Effector memory CD4-positive, alpha-beta T cell (primary cell): ENCODE results near the gene ZNF524.

ENCODE experiments used
- DNase-seq, 3 donors: peaks; one replicate each; pipeline ENCODE4 v3.0.0-alpha.2; 2020
- H3K27ac ChIP-seq: 2 replicates; pipeline ENCODE4 v1.7.0; 2013; ENCODE audit warnings: mild to moderate bottlenecking, low read length, moderate library complexity; ENCODE audit not compliant: insufficient read depth, poor library complexity, severe bottlenecking
- H3K27me3 ChIP-seq: replicated peaks from 2 replicates; pipeline ENCODE4 v1.7.0; 2013; ENCODE audit warnings: mild to moderate bottlenecking, low read length; ENCODE audit not compliant: insufficient read depth, control insufficient read depth, poor library complexity, severe bottlenecking
- H3K36me3 ChIP-seq: 2 replicates; pipeline ENCODE4 v1.7.0; 2013; ENCODE audit warnings: mild to moderate bottlenecking, low read length, moderate library complexity; ENCODE audit not compliant: control insufficient read depth, insufficient read depth
- H3K4me1 ChIP-seq: 2 replicates; pipeline ENCODE4 v1.7.0; 2013; ENCODE audit warnings: low read length, mild to moderate bottlenecking; ENCODE audit not compliant: control insufficient read depth, insufficient read depth, poor library complexity, severe bottlenecking
- H3K4me3 ChIP-seq: 2 replicates; pipeline ENCODE4 v1.7.0; 2013; ENCODE audit warnings: low read length, low read depth, mild to moderate bottlenecking; ENCODE audit not compliant: insufficient read depth, poor library complexity, severe bottlenecking
- H3K9me3 ChIP-seq: 2 replicates; pipeline ENCODE4 v1.7.0; 2013; ENCODE audit warnings: mild to moderate bottlenecking, low read length, moderate library complexity; ENCODE audit not compliant: control insufficient read depth

ZNF524 gene

DNA sequence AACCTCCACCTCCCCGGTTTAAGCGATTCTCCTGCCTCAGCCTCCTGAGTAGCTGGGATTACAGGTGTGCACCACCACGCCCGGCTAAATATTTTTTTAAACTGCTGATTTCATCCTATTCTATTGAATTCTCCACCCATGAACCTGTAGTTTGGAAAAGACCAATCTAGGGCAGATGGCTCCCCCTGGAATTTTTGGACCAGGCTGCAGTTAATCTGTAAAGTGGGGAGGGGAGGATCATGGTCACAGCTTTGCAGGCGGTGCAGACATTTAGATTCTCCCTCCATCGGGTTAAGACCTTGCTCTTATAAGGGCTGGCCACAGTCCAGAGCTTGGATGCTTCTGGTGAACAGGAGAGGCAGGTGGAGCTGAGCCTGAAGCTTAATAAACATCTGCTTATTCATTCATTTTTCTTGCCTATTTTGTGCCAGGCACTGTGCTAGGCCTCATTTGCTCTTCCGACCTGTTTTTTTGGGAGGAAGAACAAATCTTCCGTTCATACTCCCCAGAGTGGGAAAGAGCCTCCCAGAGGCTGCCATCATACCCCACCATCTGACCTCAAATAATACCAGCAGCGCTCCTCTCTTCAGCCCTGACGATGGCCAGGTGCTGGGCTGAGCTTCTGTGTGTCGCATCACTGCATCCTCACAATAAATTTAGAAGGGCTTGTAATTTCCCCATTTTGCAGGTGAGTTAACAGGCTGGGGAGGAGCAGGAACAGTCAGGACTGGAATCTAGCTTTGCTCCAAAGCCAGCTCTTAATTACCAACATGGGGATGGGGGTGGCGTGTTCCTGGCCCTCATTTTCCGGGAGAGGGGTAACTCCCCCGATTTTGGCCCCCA lies 47.0 kb downstream of the ZNF524 start:
- peaks cover 33% of the 10 kb centered on the region for H3K4me1 ChIP-seq
- peak overlapping the region; percentile 57 for H3K27ac ChIP-seq
- no peaks in the 10 kb centered on the region for H3K9me3 ChIP-seq
- no peak for DNase-seq
- no peaks in the 10 kb centered on the region for H3K27me3 ChIP-seq
- H3K36me3 ChIP-seq, result peaks cover 9% of the 10 kb centered on the region
- peak overlapping the region; percentile 59 for H3K4me3 ChIP-seq

DNA sequence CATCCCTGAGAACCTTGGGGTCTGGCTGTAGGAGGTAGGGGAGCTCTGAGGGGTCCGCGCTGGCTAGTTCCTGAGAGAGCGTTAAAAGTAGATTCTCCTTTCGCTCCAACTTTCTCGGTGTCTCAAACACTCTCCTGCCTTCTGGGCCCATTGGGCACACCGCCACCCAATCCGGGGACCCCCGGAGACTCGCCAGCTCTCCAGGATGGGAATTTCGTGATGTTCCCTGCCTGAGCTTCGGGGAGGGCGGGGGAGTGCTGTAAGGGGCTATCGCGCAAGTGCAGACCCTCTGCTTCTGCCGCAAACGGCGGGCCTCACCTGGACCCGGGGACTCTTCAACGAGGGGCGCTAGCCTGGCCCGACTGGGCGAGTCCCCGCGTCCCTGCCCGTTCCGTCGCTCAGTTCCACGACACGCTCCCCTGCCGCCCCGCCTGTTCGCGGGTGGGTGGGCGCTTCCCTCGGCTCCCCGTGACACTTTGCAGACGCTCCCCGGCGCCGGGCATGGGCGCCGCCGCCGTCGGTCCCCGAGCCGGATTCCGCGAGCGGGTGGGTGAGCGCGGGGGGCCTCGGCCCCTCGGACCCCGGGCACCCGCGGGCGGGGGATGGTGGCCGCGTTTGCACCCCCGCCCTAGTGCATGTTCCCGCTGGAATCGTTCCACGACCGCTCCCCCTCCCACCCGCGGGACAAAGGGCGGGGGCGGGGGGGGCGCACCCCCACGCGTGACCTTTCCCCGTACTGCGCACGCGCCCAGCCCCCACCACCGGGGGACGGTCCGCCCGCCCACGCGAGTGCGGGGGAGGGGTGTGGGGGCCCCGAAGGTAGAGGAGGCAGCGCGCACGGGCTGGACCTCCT lies 47.9 kb downstream of the ZNF524 start, which contains the start of gene CCDC106:
Gene CCDC106, plus strand, starts transcription at position 481 of the 853 bp plus-strand sequence. CDS start 835 bp downstream, outside the sequence.
- Histone ChIP-seq H3K36me3 (peaks cover 9% of the 10 kb centered on the region), H3K27me3 (no peaks in the 10 kb centered on the region), H3K4me3 (peak within 1 kb of the TSS; percentile 59), H3K9me3 (no peaks in the 10 kb centered on the region), H3K27ac (peak within 1 kb of the TSS; percentile 57), H3K4me1 (peaks cover 26% of the 10 kb centered on the region)
- no peak for DNase-seq

DNA sequence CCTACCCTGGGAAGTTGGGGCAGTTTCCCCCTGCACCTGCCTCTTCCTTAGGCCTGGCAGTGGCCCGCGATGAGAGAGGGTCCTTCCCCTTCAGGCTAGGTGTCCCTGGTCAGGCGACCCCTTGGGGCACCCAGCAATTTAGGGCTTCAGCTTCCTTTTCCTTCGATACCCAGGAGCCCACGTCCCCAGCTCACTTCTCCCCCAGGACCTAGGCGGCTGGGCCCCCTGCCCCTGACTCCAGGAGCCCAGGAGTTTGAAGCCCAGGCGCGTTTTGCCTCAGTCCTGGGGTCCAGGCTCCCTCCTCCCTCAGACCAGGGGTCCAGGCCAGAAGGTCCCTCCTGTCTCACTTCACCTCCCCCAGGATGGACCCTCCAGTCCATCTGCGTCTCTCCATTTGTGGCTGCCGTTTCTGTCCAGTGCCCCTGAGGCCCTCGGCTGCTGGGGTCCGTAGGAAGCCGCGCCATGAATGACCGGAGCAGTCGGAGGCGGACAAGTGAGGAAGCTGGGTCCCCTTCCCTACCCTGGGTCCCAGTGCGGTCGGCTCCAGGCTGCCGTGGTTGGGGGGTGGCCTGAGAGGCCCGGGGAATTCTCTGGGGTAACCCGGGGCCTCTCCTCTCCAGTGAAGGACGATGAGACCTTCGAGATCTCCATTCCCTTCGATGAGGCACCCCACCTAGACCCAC lies 48.6 kb downstream of the ZNF524 start:
- no peak for DNase-seq
- H3K27ac ChIP-seq, result peak overlapping the region; percentile 57
- H3K9me3 ChIP-seq, result no peaks in the 10 kb centered on the region
- peak overlapping the region; percentile 59 for H3K4me3 ChIP-seq
- H3K27me3 ChIP-seq, result no peaks in the 10 kb centered on the region
- H3K36me3 ChIP-seq, result peaks cover 9% of the 10 kb centered on the region
- H3K4me1 ChIP-seq, result peaks cover 23% of the 10 kb centered on the region

DNA sequence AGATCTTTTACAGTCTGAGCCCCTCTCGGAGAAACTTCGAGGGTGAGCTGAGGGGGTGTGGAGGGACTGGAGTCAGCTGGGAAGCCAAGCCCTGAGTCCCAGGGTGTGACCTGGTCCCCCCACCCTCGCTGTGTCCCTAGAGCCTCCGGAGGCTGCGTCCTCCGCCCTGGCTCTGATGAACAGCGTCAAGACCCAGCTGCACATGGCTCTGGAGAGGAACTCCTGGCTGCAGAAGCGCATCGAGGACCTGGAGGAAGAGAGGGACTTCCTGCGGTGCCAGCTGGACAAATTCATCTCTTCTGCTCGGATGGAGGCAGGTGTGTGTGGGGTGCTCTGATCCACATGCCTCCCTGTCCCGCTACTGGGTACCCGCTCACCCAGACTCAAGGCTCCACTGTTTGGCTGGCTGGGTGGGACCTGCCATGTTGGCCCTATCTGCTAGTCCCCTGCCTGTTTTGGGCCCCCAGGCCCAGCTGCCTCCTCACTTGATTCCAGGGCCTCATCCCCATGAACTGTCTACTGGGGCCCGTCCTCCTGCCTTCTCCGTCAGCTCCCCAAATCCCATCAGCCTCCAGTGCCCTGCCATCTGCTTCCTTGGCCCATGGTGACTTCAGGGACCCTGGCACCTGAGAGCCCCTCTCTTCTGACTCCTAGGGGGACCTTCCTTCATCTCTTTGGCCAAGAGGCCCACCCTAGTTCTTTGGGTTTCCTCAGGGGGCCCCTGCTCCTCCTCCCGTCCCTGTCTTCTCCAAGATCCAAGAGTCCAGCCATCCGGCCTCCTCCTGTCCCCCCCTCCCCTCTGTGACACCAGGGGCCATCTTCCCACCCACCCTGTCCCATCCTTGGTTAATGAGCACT lies 49.4 kb downstream of the ZNF524 start:
- peaks cover 15% of the 10 kb centered on the region for H3K4me1 ChIP-seq
- H3K4me3 ChIP-seq, result no peak overlapping the region
- peaks cover 9% of the 10 kb centered on the region for H3K36me3 ChIP-seq

DNA sequence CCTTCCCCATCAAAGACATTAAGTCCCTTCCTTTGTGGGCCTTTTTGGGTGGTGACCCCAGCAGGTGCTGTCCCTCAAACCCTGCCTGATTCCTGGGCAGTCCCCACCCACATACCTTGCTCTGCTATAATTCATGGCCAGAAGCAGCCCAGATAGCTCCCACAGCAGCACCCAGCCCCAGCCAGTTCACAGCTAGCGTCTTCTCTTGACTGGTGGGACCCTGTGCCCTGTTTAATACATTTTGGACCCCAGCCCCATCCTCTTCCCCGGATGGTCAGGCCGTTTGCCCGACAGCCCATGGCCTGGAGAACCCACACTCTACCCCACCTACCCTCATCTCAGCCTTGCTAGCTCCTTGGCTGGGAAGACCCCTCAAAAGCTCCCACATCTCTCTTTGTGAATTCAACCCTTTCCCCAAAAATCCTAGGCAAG lies 50.1 kb downstream of the ZNF524 start:
- Histone ChIP-seq H3K27me3 (no peaks in the 10 kb centered on the region), H3K36me3 (peaks cover 4% of the 10 kb centered on the region), H3K4me3 (no peak overlapping the region), H3K27ac (no peak overlapping the region), H3K9me3 (no peaks in the 10 kb centered on the region), H3K4me1 (peaks cover 11% of the 10 kb centered on the region)
- no peak for DNase-seq

More for the DNA sequence above, 49.4 kb downstream of the ZNF524 start:
- Histone ChIP-seq H3K9me3 (no peaks in the 10 kb centered on the region), H3K27me3 (no peaks in the 10 kb centered on the region), H3K27ac (no peak overlapping the region)
- no peak for DNase-seq

DNA sequence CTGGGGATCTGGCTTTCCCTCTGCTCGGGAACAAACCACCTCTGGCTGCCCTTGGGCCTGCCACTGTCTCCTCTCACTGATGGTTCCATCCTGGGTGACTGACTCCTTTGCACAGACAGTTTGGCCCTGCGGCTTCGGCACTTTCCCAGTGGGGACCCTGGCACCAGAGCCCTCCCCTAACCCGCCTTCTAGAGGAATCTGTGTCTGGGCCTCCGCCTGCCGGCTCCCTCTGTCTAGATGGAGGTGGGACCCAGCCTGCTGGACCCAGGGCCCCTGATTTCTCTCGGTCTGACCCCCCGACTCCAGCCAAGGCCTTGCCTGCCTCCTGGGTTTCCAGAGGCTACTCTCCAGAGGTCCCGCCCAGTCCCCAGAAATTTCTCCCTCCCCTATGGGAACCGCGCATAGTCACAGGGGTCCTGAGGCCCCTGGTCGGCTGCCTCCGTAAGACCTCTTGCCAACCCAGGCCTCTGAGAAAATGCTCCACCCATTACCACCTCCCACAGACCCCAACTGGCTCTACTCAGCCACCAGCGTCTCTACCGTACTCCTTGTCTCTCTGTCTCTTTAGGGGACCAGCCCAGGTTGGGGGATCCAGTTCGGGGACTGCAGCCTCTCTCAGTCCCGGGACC lies 50.6 kb downstream of the ZNF524 start:
- Histone ChIP-seq H3K4me3 (no peak overlapping the region), H3K36me3 (no peaks in the 10 kb centered on the region), H3K4me1 (peaks cover 13% of the 10 kb centered on the region), H3K27me3 (no peaks in the 10 kb centered on the region), H3K27ac (no peak overlapping the region), H3K9me3 (no peaks in the 10 kb centered on the region)
- no peak for DNase-seq

DNA sequence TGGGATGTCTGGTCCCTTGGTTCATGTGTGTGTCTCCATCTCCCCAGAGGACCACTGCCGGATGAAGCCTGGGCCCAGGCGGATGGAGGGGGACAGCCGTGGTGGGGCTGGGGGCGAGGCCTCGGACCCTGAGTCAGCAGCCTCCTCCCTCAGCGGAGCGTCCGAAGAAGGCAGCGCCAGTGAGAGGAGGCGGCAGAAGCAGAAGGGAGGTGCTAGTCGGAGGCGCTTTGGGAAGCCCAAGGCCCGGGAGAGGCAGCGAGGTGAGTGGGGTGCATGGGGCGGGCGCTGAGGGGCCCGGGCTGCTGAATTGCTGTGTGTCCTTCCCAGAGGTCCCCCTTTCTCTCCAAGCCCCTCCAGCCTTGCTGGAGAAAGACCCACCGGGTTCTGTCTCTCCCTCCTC lies 51.1 kb downstream of the ZNF524 start:
- no peaks in the 10 kb centered on the region for H3K27me3 ChIP-seq
- no peak overlapping the region for H3K4me3 ChIP-seq
- H3K4me1 ChIP-seq, result peaks cover 18% of the 10 kb centered on the region

DNA sequence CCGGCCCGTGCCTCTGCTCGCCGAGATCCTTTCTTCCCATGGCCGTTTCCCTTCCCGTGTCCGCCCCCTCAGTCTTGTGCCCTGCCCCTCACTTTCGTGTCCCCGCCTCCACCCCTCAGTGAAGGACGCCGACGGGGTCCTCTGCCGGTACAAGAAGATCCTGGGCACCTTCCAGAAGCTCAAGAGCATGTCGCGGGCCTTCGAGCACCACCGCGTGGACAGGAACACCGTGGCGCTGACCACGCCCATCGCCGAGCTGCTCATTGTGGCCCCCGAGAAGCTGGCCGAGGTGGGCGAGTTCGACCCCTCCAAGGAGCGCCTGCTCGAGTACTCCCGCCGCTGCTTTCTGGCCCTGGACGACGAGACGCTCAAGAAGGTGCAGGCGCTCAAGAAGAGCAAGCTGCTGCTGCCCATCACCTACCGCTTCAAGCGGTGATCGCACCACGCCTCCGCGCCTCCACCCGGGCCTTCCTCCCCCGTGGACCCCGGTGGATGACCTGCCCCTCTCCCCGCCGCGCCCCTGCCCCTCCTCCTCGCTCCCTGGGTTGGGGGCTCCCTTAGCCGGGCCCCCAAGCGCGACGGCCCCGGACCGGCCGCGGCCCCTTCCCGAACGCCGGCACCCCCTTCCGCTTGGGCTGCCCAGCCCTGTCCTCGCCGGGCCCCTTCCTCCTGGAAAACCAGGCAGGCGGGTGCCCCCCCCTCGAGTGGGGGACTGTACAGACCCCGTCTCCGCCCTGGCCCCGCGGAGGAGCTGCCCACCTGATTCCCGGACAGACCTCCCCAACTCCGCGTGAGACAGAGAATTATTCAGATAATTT lies 52.4 kb downstream of the ZNF524 start:
- H3K9me3 ChIP-seq, result no peaks in the 10 kb centered on the region
- no peak overlapping the region for H3K4me3 ChIP-seq
- no peak for DNase-seq
- no peaks in the 10 kb centered on the region for H3K27me3 ChIP-seq
- peaks cover 30% of the 10 kb centered on the region for H3K4me1 ChIP-seq
- H3K36me3 ChIP-seq, result no peaks in the 10 kb centered on the region
- H3K27ac ChIP-seq, result no peak overlapping the region

More for the DNA sequence above, 51.1 kb downstream of the ZNF524 start:
- Histone ChIP-seq H3K27ac (no peak overlapping the region), H3K36me3 (no peaks in the 10 kb centered on the region), H3K9me3 (no peaks in the 10 kb centered on the region)
- no peak for DNase-seq
